GM21390 (cell line): Measurements from ENCODE around the gene SGIP1.
"Not testable (repeated sequence)": the region's sequence is repeated elsewhere in the genome, so short reads cannot be mapped to it uniquely, and the experiment has no call there.

Source experiments
- ATAC-seq: cut with Tn5 transposase; IDR thresholded peaks from one replicate; pipeline ENCODE4 v1.9.1; 2021; ENCODE audit not compliant: unreplicated experiment

The SGIP1 gene

GRCh38 chr1:66761221-66761620 is 227.3 kb downstream of the SGIP1 start:
- no peak for ATAC-seq

GRCh38 chr1:66764994-66765578 is 231.1 kb downstream of the SGIP1 start:
- ATAC-seq: peak; percentile 72

- ATAC-seq: no peak
Observed at GRCh38 chr1:66767626-66768025, 233.7 kb downstream of the SGIP1 start.

- ATAC-seq: no peak
Observed at GRCh38 chr1:66768965-66769364, 235.0 kb downstream of the SGIP1 start.

- ATAC-seq: no peak
Observed at GRCh38 chr1:66769512-66770229, 235.7 kb downstream of the SGIP1 start.

- no peak for ATAC-seq
Observed at GRCh38 chr1:66770240-66770639, 236.3 kb downstream of the SGIP1 start.

- no peak for ATAC-seq
Observed at GRCh38 chr1:66770694-66771093, 236.7 kb downstream of the SGIP1 start.

GRCh38 chr1:66773227-66773626 is 239.3 kb downstream of the SGIP1 start:
- no peak for ATAC-seq

- no peak for ATAC-seq
Observed at GRCh38 chr1:66774438-66774837, 240.5 kb downstream of the SGIP1 start.

GRCh38 chr1:66775646-66776045 is 241.7 kb downstream of the SGIP1 start:
- no peak for ATAC-seq

- no peak for ATAC-seq
Observed at GRCh38 chr1:66777831-66778230, 243.9 kb downstream of the SGIP1 start.

- ATAC-seq: no peak
Observed at GRCh38 chr1:66778266-66778665, 244.3 kb downstream of the SGIP1 start.

- no peak for ATAC-seq
Observed at GRCh38 chr1:66778969-66779368, 245.0 kb downstream of the SGIP1 start.

- no peak for ATAC-seq
Observed at GRCh38 chr1:66779475-66780078, 245.6 kb downstream of the SGIP1 start.

GRCh38 chr1:66785800-66786199 is 251.8 kb downstream of the SGIP1 start:
- ATAC-seq: not testable (repeated sequence)

GRCh38 chr1:66787641-66788040 is 253.7 kb downstream of the SGIP1 start:
- peak; percentile 42 for ATAC-seq

GRCh38 chr1:66788231-66788939 is 254.4 kb downstream of the SGIP1 start:
- ATAC-seq: peak; percentile 80

GRCh38 chr1:66791621-66792610 is 258.0 kb downstream of the SGIP1 start:
- ATAC-seq: no peak

GRCh38 chr1:66795839-66796238 is 261.9 kb downstream of the SGIP1 start:
- not testable (repeated sequence) for ATAC-seq
